ENCODE measurements around the gene NPAS1. TPM values are rescaled to one million over a fixed set of nuclear protein-coding genes. Genes with fewer than 3 reads are reported as not detected.

The NPAS1 gene
- total and polyA plus RNA-seq, 2 of the 13 experiments (the other 11 are each of a cell fraction or from before 2014, with no cell fraction given), result 0.35 to 2.9 TPM

GRCh38 chr19:47093254-47093653, 73.6 kb downstream of the NPAS1 start:
- ChIA-PET POLR2A (interaction anchor here (3.4 to 11.1 kb wide), 2 partner anchors 18 to 39 kb away, joined by 24 to 456 read pairs; partner anchors contain the start of genes SAE1 and ZC3H4), CTCF (ENCODE audit: low intra/inter-chr PET ratio, low total read pairs) (no interaction called here)
- peaks cover 14 to 49% of the 10 kb centered on the region in 2 experiments for H3K36me3 ChIP-seq (replicated peaks in 1 of 2; ENCODE audit: control insufficient read depth in 1 of 2, insufficient read depth in 2 of 2, low read length in 2 of 2)
- ATAC-seq (no peak), DNase-seq (ENCODE audit: low spot score) (no peak), FAIRE-seq (no peak)
- 100% methylated on average over 3 of the region's 5 CpGs for WGBS (ENCODE audit: low lambda C conversion rate)
- in situ Hi-C loops (cut with HindIII; ENCODE audit: extremely low pct_ligation_motif_present, low pct_unique_long_range_greater_than_20kb) (no loop called here), intact Hi-C loops (cut with micrococcal nuclease; ENCODE audit: unreplicated experiment) (no loop called here)
- H3K9ac ChIP-seq (ENCODE audit: insufficient read depth, low read depth, low read length), result no peak overlapping the region
- H3K4me2 ChIP-seq (ENCODE audit: low read depth, low read length), result no peak overlapping the region
- no TSS peak for BruUV-seq (replicated peaks)
- H4K20me1 ChIP-seq (ENCODE audit: insufficient read depth, low read length), result no peaks in the 10 kb centered on the region
- H3K4me3 ChIP-seq (replicated peaks in 1 of 3; ENCODE audit: insufficient read depth in 1 of 3, low read depth in 2 of 3, low read length in 3 of 3), result no peak overlapping the region
- H3K27ac ChIP-seq (ENCODE audit: extremely low read length, insufficient read depth, low read length), result no peak overlapping the region
- no peaks in the 10 kb centered on the region for H3K9me3 ChIP-seq (ENCODE audit: low read length)
- no peaks in the 10 kb centered on the region for H3K27me3 ChIP-seq (ENCODE audit: control insufficient read depth in 1 of 2, insufficient read depth in 2 of 2, low read length in 2 of 2)
- peaks cover 48% of the 10 kb centered on the region for H3K4me1 ChIP-seq (ENCODE audit: insufficient read depth, low read length)
- H3K79me2 ChIP-seq (ENCODE audit: insufficient read depth, low read length), result peaks cover 26% of the 10 kb centered on the region
- no peak overlapping the region for H2AFZ ChIP-seq (ENCODE audit: low read length)
- TF ChIP-seq RFX3 (CRISPR knock-in tag; IDR thresholded peaks at IDR 0.05) (no peak), SMC3 (IDR thresholded peaks at IDR 0.05; ENCODE audit: low read length) (no peak), CHD4 (IDR thresholded peaks at IDR 0.05; ENCODE audit: borderline replicate concordance, low read length) (no peak), ZBED4 (CRISPR knock-in tag; IDR thresholded peaks at IDR 0.05; ENCODE audit: borderline replicate concordance) (no peak), ATM (IDR thresholded peaks at IDR 0.05; ENCODE audit: borderline replicate concordance) (no peak), HNF1A (IDR thresholded peaks at IDR 0.05; ENCODE audit: low read depth) (no peak), HNF1A (CRISPR knock-in tag; IDR thresholded peaks at IDR 0.05; ENCODE audit: borderline replicate concordance) (no peak), TBL1XR1 (IDR thresholded peaks at IDR 0.05; ENCODE audit: borderline replicate concordance, low read length, partially characterized antibody) (no peak), ARID4A (CRISPR knock-in tag; IDR thresholded peaks at IDR 0.05; ENCODE audit: borderline replicate concordance) (no peak)
